Measurements from ENCODE around the gene CCDC24. TPM values are rescaled to one million over a fixed set of nuclear protein-coding genes. Genes with fewer than 3 reads are reported as not detected.

CCDC24 gene
- total and polyA plus RNA-seq, 9 of the 15 experiments (the other 6 are each of a cell fraction or from before 2014, with no cell fraction given), result 0.31 to 4.5 (median 1.5) TPM

- BruUV-seq (replicated peaks), result no TSS peak
- H3K27me3 ChIP-seq (ENCODE audit: control insufficient read depth in 2 of 2, insufficient read depth in 2 of 2, low read length in 2 of 2), result no peaks in the 10 kb centered on the region
- H4K20me1 ChIP-seq (replicated peaks; ENCODE audit: control insufficient read depth, insufficient read depth, low read length), result peaks cover 1% of the 10 kb centered on the region; the same call in 1 of the 2 replicates
- intact Hi-C loops (cut with micrococcal nuclease), result no loop called here
- WGBS (ENCODE audit: insufficient coverage, low coverage, missing lambda C conversion rate), result 4% methylated on average over 5 of the region's 5 CpGs
- TF ChIP-seq PTRF (tag; IDR thresholded peaks at IDR 0.05), result no peak
- TF ChIP-seq SIN3A (IDR thresholded peaks at IDR 0.05; ENCODE audit: borderline replicate concordance in 2 of 2, control insufficient read depth in 1 of 2, low read depth in 2 of 2, low read length in 2 of 2), result peak in 1 of 2 experiments; percentile 17; a peak in 1 of 4 replicates
- peaks cover 10 to 36% of the 10 kb centered on the region in 2 experiments; a peak in 4 of 5 replicates for H3K4me1 ChIP-seq (replicated peaks in 1 of 2; ENCODE audit: control insufficient read depth in 2 of 2, insufficient read depth in 2 of 2, low read length in 2 of 2)
- H3K4me3 ChIP-seq, result peak overlapping the region; percentile 100
- in situ Hi-C loops (cut with MboI), result no loop called here
- H3K36me3 ChIP-seq (ENCODE audit: control insufficient read depth, insufficient read depth, low read length), result peaks cover 36% of the 10 kb centered on the region
- peaks cover 24% of the 10 kb centered on the region for H3K79me2 ChIP-seq (ENCODE audit: control insufficient read depth, insufficient read depth, low read length)
- H3K27ac ChIP-seq (ENCODE audit: extremely low read depth, low read depth, low read length), result peak overlapping the region; percentile 71
- H3K9me3 ChIP-seq (replicated peaks; ENCODE audit: control insufficient read depth, insufficient read depth, low read depth, low read length), result no peaks in the 10 kb centered on the region
- peak overlapping the region; percentile 81 to 99 for H3K9ac ChIP-seq (ENCODE audit: insufficient read depth in 1 of 2, low read depth in 2 of 2, low read length in 2 of 2)
- ChIA-PET CTCF (ENCODE audit: low intra/inter-chr PET ratio) (no interaction called here), POLR2A (interaction anchor here (0.5 to 1.4 kb wide), 5 partner anchors 8 to 561 kb away, joined by 3 to 7 read pairs (median 3); no protein-coding TSS in a partner anchor)
- DNase-seq (ENCODE audit: extremely low read depth in 1 of 4, low spot score in 3 of 4) (no peak), FAIRE-seq (no peak), ATAC-seq (no peak)
- H2AFZ ChIP-seq (ENCODE audit: low read depth, low read length), result peak overlapping the region; percentile 87; the same call in 1 of the 2 replicates
- H3K9me1 ChIP-seq (ENCODE audit: control insufficient read depth, insufficient read depth, low read length), result peaks cover 4% of the 10 kb centered on the region
- H3K4me2 ChIP-seq (ENCODE audit: insufficient read depth, low read length), result peak overlapping the region; percentile 98
Measured at GRCh38 chr1:43970502-43970901, 20.9 kb upstream of the CCDC24 start.

- POLR2A ChIA-PET, result interaction anchor here (0.7 to 1.4 kb wide), 6 partner anchors 9 to 561 kb away, joined by 3 to 7 read pairs (median 4); no protein-coding TSS in a partner anchor
- Histone ChIP-seq H3K9ac (ENCODE audit: insufficient read depth in 1 of 2, low read depth in 2 of 2, low read length in 2 of 2) (peak overlapping the region; percentile 81 to 99), H3K36me3 (ENCODE audit: control insufficient read depth, insufficient read depth, low read length) (peaks cover 39% of the 10 kb centered on the region), H3K4me2 (ENCODE audit: insufficient read depth, low read length) (peak overlapping the region; percentile 98), H2AFZ (ENCODE audit: low read depth, low read length) (no peak overlapping the region), H3K9me1 (ENCODE audit: control insufficient read depth, insufficient read depth, low read length) (peaks cover 4% of the 10 kb centered on the region), H3K27me3 (ENCODE audit: control insufficient read depth in 2 of 2, insufficient read depth in 2 of 2, low read length in 2 of 2) (no peaks in the 10 kb centered on the region), H3K9me3 (replicated peaks; ENCODE audit: control insufficient read depth, insufficient read depth, low read depth, low read length) (no peaks in the 10 kb centered on the region), H3K4me1 (replicated peaks in 1 of 2; ENCODE audit: control insufficient read depth in 2 of 2, insufficient read depth in 2 of 2, low read length in 2 of 2) (peaks cover 15 to 39% of the 10 kb centered on the region in 2 experiments), H3K79me2 (ENCODE audit: control insufficient read depth, insufficient read depth, low read length) (peaks cover 28% of the 10 kb centered on the region), H4K20me1 (replicated peaks; ENCODE audit: control insufficient read depth, insufficient read depth, low read length) (peaks cover 5% of the 10 kb centered on the region; the same call in 1 of the 2 replicates), H3K4me3 (peak overlapping the region; percentile 100), H3K27ac (ENCODE audit: extremely low read depth, low read depth, low read length) (no peak overlapping the region; the same call in 2 of the 3 replicates)
- FAIRE-seq (no peak), DNase-seq (ENCODE audit: extremely low read depth in 1 of 4, low spot score in 3 of 4) (peak in 2 of 4 experiments; percentile 29 to 39), ATAC-seq (no peak)
- in situ Hi-C loops (cut with MboI), result no loop called here
- intact Hi-C loops (cut with micrococcal nuclease), result no loop called here
- 45% methylated on average over 9 of the region's 9 CpGs for WGBS (ENCODE audit: insufficient coverage, low coverage, missing lambda C conversion rate)
- no TSS peak for BruUV-seq (replicated peaks)
- CTCF ChIA-PET (ENCODE audit: low intra/inter-chr PET ratio), result interaction anchor here (0.5 kb wide), 1 partner anchor 127 kb away, joined by 3 read pairs; no protein-coding TSS in a partner anchor
- TF ChIP-seq SLC30A9 (CRISPR knock-in tag; IDR thresholded peaks at IDR 0.05) (no peak), ATF3 (IDR thresholded peaks at IDR 0.05) (no peak), ATF3 (CRISPR knock-in tag; conservative IDR thresholded peaks at IDR 0.05) (no peak), KLF1 (tag; IDR thresholded peaks at IDR 0.05) (no peak), JUND (IDR thresholded peaks at IDR 0.05; ENCODE audit: borderline replicate concordance, low read depth, low read length) (no peak), JUND (tag; IDR thresholded peaks at IDR 0.05; ENCODE audit: borderline replicate concordance, low read depth, low read length) (no peak), FOXK2 (conservative IDR thresholded peaks at IDR 0.05 in 1 of 2, IDR thresholded peaks at IDR 0.05 in 1 of 2; ENCODE audit: low read depth in 2 of 2) (no peak), TGIF2 (CRISPR knock-in tag; IDR thresholded peaks at IDR 0.05) (no peak), TEAD2 (tag; IDR thresholded peaks at IDR 0.05) (no peak)
- TF ChIP-seq, protein P1, sequence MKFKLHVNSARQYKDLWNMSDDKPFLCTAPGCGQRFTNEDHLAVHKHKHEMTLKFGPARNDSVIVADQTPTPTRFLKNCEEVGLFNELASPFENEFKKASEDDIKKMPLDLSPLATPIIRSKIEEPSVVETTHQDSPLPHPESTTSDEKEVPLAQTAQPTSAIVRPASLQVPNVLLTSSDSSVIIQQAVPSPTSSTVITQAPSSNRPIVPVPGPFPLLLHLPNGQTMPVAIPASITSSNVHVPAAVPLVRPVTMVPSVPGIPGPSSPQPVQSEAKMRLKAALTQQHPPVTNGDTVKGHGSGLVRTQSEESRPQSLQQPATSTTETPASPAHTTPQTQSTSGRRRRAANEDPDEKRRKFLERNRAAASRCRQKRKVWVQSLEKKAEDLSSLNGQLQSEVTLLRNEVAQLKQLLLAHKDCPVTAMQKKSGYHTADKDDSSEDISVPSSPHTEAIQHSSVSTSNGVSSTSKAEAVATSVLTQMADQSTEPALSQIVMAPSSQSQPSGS (CRISPR knock-in tag; IDR thresholded peaks at IDR 0.05), result no peak
Measured at GRCh38 chr1:43970911-43971310, 20.5 kb upstream of the CCDC24 start.
